ENCODE measurements around the gene ISCU.

The ISCU gene

GRCh38 chr12:108566452-108566851 is 4.1 kb downstream of the ISCU start:
- no peaks in the 10 kb centered on the region for H3K9me3 ChIP-seq (ENCODE audit: insufficient read depth, low read length)
- H3K9ac ChIP-seq (ENCODE audit: insufficient read length, low read depth), result no peak overlapping the region
- no peak for DNase-seq (ENCODE audit: low read depth, low spot score)
- no peak for TF ChIP-seq ZNF274 (IDR thresholded peaks at IDR 0.05; ENCODE audit: low read depth, low read length)
- TF ChIP-seq YY1 (IDR thresholded peaks at IDR 0.05; ENCODE audit: insufficient read depth, insufficient read length), result no peak
- no peak for TF ChIP-seq SUZ12 (IDR thresholded peaks at IDR 0.05; ENCODE audit: extremely low read depth, insufficient read depth, insufficient read length)
- H3K4me1 ChIP-seq (ENCODE audit: insufficient read depth, insufficient read length), result no peaks in the 10 kb centered on the region
- peaks cover 61% of the 10 kb centered on the region for H3K36me3 ChIP-seq (ENCODE audit: insufficient read depth, insufficient read length, low read length)
- no peaks in the 10 kb centered on the region for H3K27me3 ChIP-seq (ENCODE audit: insufficient read depth, insufficient read length)
- no peak overlapping the region for H3K4me3 ChIP-seq (ENCODE audit: insufficient read length, low read depth)

GRCh38 chr12:108567406-108568337 is 5.3 kb downstream of the ISCU start:
- H3K9ac ChIP-seq (ENCODE audit: insufficient read length, low read depth), result no peak overlapping the region
- DNase-seq (ENCODE audit: low read depth, low spot score), result no peak
- no peaks in the 10 kb centered on the region for H3K27me3 ChIP-seq (ENCODE audit: insufficient read depth, insufficient read length)
- no peaks in the 10 kb centered on the region for H3K9me3 ChIP-seq (ENCODE audit: insufficient read depth, low read length)
- H3K4me3 ChIP-seq (ENCODE audit: insufficient read length, low read depth), result no peak overlapping the region
- H3K36me3 ChIP-seq (ENCODE audit: insufficient read depth, insufficient read length, low read length), result peaks cover 61% of the 10 kb centered on the region
- no peaks in the 10 kb centered on the region for H3K4me1 ChIP-seq (ENCODE audit: insufficient read depth, insufficient read length)
- no peak for TF ChIP-seq YY1 (IDR thresholded peaks at IDR 0.05; ENCODE audit: insufficient read depth, insufficient read length)
- TF ChIP-seq SUZ12 (IDR thresholded peaks at IDR 0.05; ENCODE audit: extremely low read depth, insufficient read depth, insufficient read length), result no peak
- no peak for TF ChIP-seq ZNF274 (IDR thresholded peaks at IDR 0.05; ENCODE audit: low read depth, low read length)

- no peak for DNase-seq (ENCODE audit: low read depth, low spot score)
These were observed 6.2 kb downstream of the ISCU start for GRCh38 chr12:108568338-108569154.

GRCh38 chr12:108570743-108571608 is 8.6 kb downstream of the ISCU start:
- no peak overlapping the region for H3K4me3 ChIP-seq (ENCODE audit: insufficient read length, low read depth)
- no peaks in the 10 kb centered on the region for H3K9me3 ChIP-seq (ENCODE audit: insufficient read depth, low read length)
- no peak for DNase-seq (ENCODE audit: low read depth, low spot score)
- no peaks in the 10 kb centered on the region for H3K27me3 ChIP-seq (ENCODE audit: insufficient read depth, insufficient read length)
- H3K9ac ChIP-seq (ENCODE audit: insufficient read length, low read depth), result no peak overlapping the region
- H3K36me3 ChIP-seq (ENCODE audit: insufficient read depth, insufficient read length, low read length), result peaks cover 38% of the 10 kb centered on the region
- no peaks in the 10 kb centered on the region for H3K4me1 ChIP-seq (ENCODE audit: insufficient read depth, insufficient read length)
- TF ChIP-seq ZNF274 (IDR thresholded peaks at IDR 0.05; ENCODE audit: low read depth, low read length), result no peak
- TF ChIP-seq SUZ12 (IDR thresholded peaks at IDR 0.05; ENCODE audit: extremely low read depth, insufficient read depth, insufficient read length), result no peak
- no peak for TF ChIP-seq YY1 (IDR thresholded peaks at IDR 0.05; ENCODE audit: insufficient read depth, insufficient read length)

More at GRCh38 chr12:108568338-108569154, 6.2 kb downstream of the ISCU start:
- H3K9ac ChIP-seq (ENCODE audit: insufficient read length, low read depth), result no peak overlapping the region
- H3K36me3 ChIP-seq (ENCODE audit: insufficient read depth, insufficient read length, low read length), result peaks cover 61% of the 10 kb centered on the region
- no peak overlapping the region for H3K4me3 ChIP-seq (ENCODE audit: insufficient read length, low read depth)
- no peaks in the 10 kb centered on the region for H3K9me3 ChIP-seq (ENCODE audit: insufficient read depth, low read length)
- H3K4me1 ChIP-seq (ENCODE audit: insufficient read depth, insufficient read length), result no peaks in the 10 kb centered on the region
- H3K27me3 ChIP-seq (ENCODE audit: insufficient read depth, insufficient read length), result no peaks in the 10 kb centered on the region
- TF ChIP-seq ZNF274 (IDR thresholded peaks at IDR 0.05; ENCODE audit: low read depth, low read length) (no peak), SUZ12 (IDR thresholded peaks at IDR 0.05; ENCODE audit: extremely low read depth, insufficient read depth, insufficient read length) (no peak), YY1 (IDR thresholded peaks at IDR 0.05; ENCODE audit: insufficient read depth, insufficient read length) (no peak)

- H3K9me3 ChIP-seq (ENCODE audit: insufficient read depth, low read length), result no peaks in the 10 kb centered on the region
- H3K4me1 ChIP-seq (ENCODE audit: insufficient read depth, insufficient read length), result no peaks in the 10 kb centered on the region
- TF ChIP-seq ZNF274 (IDR thresholded peaks at IDR 0.05; ENCODE audit: low read depth, low read length) (no peak), SUZ12 (IDR thresholded peaks at IDR 0.05; ENCODE audit: extremely low read depth, insufficient read depth, insufficient read length) (no peak), YY1 (IDR thresholded peaks at IDR 0.05; ENCODE audit: insufficient read depth, insufficient read length) (no peak)
- no peak for DNase-seq (ENCODE audit: low read depth, low spot score)
- H3K4me3 ChIP-seq (ENCODE audit: insufficient read length, low read depth), result no peak overlapping the region
- H3K9ac ChIP-seq (ENCODE audit: insufficient read length, low read depth), result no peak overlapping the region
- H3K36me3 ChIP-seq (ENCODE audit: insufficient read depth, insufficient read length, low read length), result peaks cover 30% of the 10 kb centered on the region
- H3K27me3 ChIP-seq (ENCODE audit: insufficient read depth, insufficient read length), result no peaks in the 10 kb centered on the region
These were observed 9.3 kb downstream of the ISCU start for GRCh38 chr12:108571609-108572165.

- Histone ChIP-seq H3K27me3 (ENCODE audit: insufficient read depth, insufficient read length) (no peaks in the 10 kb centered on the region), H3K36me3 (ENCODE audit: insufficient read depth, insufficient read length, low read length) (peaks cover 25% of the 10 kb centered on the region), H3K4me3 (ENCODE audit: insufficient read length, low read depth) (no peak overlapping the region), H3K4me1 (ENCODE audit: insufficient read depth, insufficient read length) (no peaks in the 10 kb centered on the region), H3K9me3 (ENCODE audit: insufficient read depth, low read length) (no peaks in the 10 kb centered on the region), H3K9ac (ENCODE audit: insufficient read length, low read depth) (no peak overlapping the region)
- TF ChIP-seq ZNF274 (IDR thresholded peaks at IDR 0.05; ENCODE audit: low read depth, low read length) (no peak), SUZ12 (IDR thresholded peaks at IDR 0.05; ENCODE audit: extremely low read depth, insufficient read depth, insufficient read length) (no peak), YY1 (IDR thresholded peaks at IDR 0.05; ENCODE audit: insufficient read depth, insufficient read length) (no peak)
- no peak for DNase-seq (ENCODE audit: low read depth, low spot score)
These were observed 9.9 kb downstream of the ISCU start for GRCh38 chr12:108572166-108572790.

All from NT2/D1 (cell line).